K562 (cell line): ENCODE measurements around the gene CFAP97D1. TPM values are rescaled to one million over a fixed set of nuclear protein-coding genes. Genes with fewer than 3 reads are reported as not detected.

Source experiments
- ATAC-seq: fragments of 200-7000 bp; cut with Tn5 transposase; 3 replicates; pipeline ENCODE4 v1.9.1; 2020; ENCODE audit warnings: moderate library complexity
- BruUV-seq: library from RNA; stranded (reverse); fragments of 400-500 nt; replicated peaks from 2 replicates; lab custom pipeline; 2021; lab: Mats Ljungman, UMichigan
- CTCF ChIA-PET: fragments of 300-600 bp; formaldehyde crosslinking; extraction: SDS; loops from one replicate; lab custom pipeline; 2021; ENCODE audit warnings: low intra/inter-chr PET ratio; lab: Yijun Ruan, JAX
- POLR2A ChIA-PET: fragments of 300-600, 350-650 bp; sonication (Branson Sonifier 250); formaldehyde crosslinking; extraction: SDS; loops from one replicate; lab custom pipeline; 2021; ENCODE audit warnings: antibody characterized with exemption, inconsistent platforms; lab: Yijun Ruan, JAX
- DNase-seq, 4 experiments: peaks; one replicate each; pipeline versions ENCODE4 v3.0.0 to v3.0.0-alpha.2; 2011 to 2018; ENCODE audit warnings: low spot score in 3 of 4, mixed read lengths in 3 of 4; ENCODE audit errors: extremely low read depth in 1 of 4
- FAIRE-seq: peaks from 2 replicates; lab custom pipeline; 2011; peaks lifted over from hg19 to GRCh38; lab: Jason Lieb, UNC
- H2AFZ ChIP-seq: 2 replicates; pipeline ENCODE4 v1.6.0; 2011; ENCODE audit warnings: low read depth, low read length, control low read depth, inconsistent platforms
- H3K27ac ChIP-seq: fragments of 200-600 bp; 3 replicates; pipeline ENCODE4 v1.8.0; 2011; ENCODE audit warnings: low read depth, mild to moderate bottlenecking, control low read depth, inconsistent platforms, low read length, moderate library complexity, mixed read lengths; ENCODE audit errors: extremely low read depth
- H3K27me3 ChIP-seq, 2 experiments: fragments of 300-600 bp in 1 of 2; 2 replicates in 1 of 2; 3 replicates in 1 of 2; pipeline versions ENCODE4 v1.6.0 to v1.8.0; 2011; ENCODE audit warnings: inconsistent platforms in 2 of 2, low read length in 2 of 2, mild to moderate bottlenecking in 1 of 2, mixed read lengths in 1 of 2, moderate library complexity in 1 of 2; ENCODE audit not compliant: control insufficient read depth in 2 of 2, insufficient read depth in 2 of 2
- H3K36me3 ChIP-seq: fragments of 300-600 bp; 3 replicates; pipeline ENCODE4 v1.8.0; 2011; ENCODE audit warnings: mild to moderate bottlenecking, low read length, inconsistent platforms; ENCODE audit not compliant: control insufficient read depth, insufficient read depth
- H3K4me1 ChIP-seq, 2 experiments: fragments of 200-600 bp in 1 of 2; replicated peaks in 1 of 2; 2 replicates in 1 of 2; 3 replicates in 1 of 2; pipeline versions ENCODE4 v1.5.1 to v1.8.0; 2011; ENCODE audit warnings: inconsistent platforms in 2 of 2, low read length in 2 of 2, mild to moderate bottlenecking in 1 of 2, mixed read lengths in 1 of 2, moderate library complexity in 1 of 2; ENCODE audit not compliant: control insufficient read depth in 2 of 2, insufficient read depth in 2 of 2
- H3K4me2 ChIP-seq: 2 replicates; pipeline ENCODE4 v1.6.1; 2011; ENCODE audit warnings: low read length, control low read depth, inconsistent platforms, mixed read lengths; ENCODE audit not compliant: insufficient read depth
- H3K4me3 ChIP-seq: fragments of 200-600 bp; sonication (generic), shearing (Covaris generic); 2 replicates; pipeline ENCODE4 v1.5.1; 2016; ENCODE audit warnings: control low read depth, inconsistent platforms
- H3K79me2 ChIP-seq: fragments of 200-600 bp; 3 replicates; pipeline ENCODE4 v1.8.0; 2011; ENCODE audit warnings: low read length, inconsistent platforms; ENCODE audit not compliant: control insufficient read depth, insufficient read depth
- H3K9ac ChIP-seq, 2 experiments: 2 replicates each; pipeline versions ENCODE4 v1.6.0 to v1.6.1; 2011; ENCODE audit warnings: low read depth in 2 of 2, low read length in 2 of 2, control low read depth in 1 of 2, inconsistent platforms in 1 of 2, mild to moderate bottlenecking in 1 of 2, mixed read lengths in 1 of 2; ENCODE audit not compliant: insufficient read depth in 1 of 2
- H3K9me1 ChIP-seq: one replicate; pipeline ENCODE4 v1.6.0; 2011; ENCODE audit warnings: inconsistent platforms, mild to moderate bottlenecking, low read length, moderate library complexity; ENCODE audit not compliant: control insufficient read depth, insufficient read depth
- H3K9me3 ChIP-seq: replicated peaks from 2 replicates; pipeline ENCODE4 v1.5.1; 2011; ENCODE audit warnings: low read depth, low read length, inconsistent platforms; ENCODE audit not compliant: control insufficient read depth, insufficient read depth
- H4K20me1 ChIP-seq: replicated peaks from 2 replicates; pipeline ENCODE4 v1.6.1; 2011; ENCODE audit warnings: low read length, inconsistent platforms, mixed read lengths; ENCODE audit not compliant: control insufficient read depth, insufficient read depth
- ARHGAP35 ChIP-seq: fragments of 450-650 bp; IDR thresholded peaks from 2 replicates; pipeline ENCODE4 v1.6.1; 2018; ENCODE audit not compliant: partially characterized antibody
- CEBPB ChIP-seq: fragments of 450-650 bp; IDR thresholded peaks from 2 replicates; pipeline ENCODE4 v1.6.1; 2016; ENCODE audit warnings: missing genetic modification characterization, missing compliant biosample characterization
- COPS2 ChIP-seq: fragments of 450-650 bp; conservative IDR thresholded peaks from 2 replicates; pipeline ENCODE4 v1.6.1; 2016; ENCODE audit warnings: mild to moderate bottlenecking, moderate library complexity
- DPF2 ChIP-seq: fragments of 450-650 bp; IDR thresholded peaks from 2 replicates; pipeline ENCODE4 v1.6.1; 2016
- JUNB ChIP-seq: fragments of 450-650 bp; formaldehyde crosslinking; conservative IDR thresholded peaks from 2 replicates; pipeline ENCODE4 v1.4.0; 2020; ENCODE audit warnings: mild to moderate bottlenecking
- MAFF ChIP-seq: IDR thresholded peaks from 2 replicates; pipeline ENCODE4 v1.6.1; 2012; ENCODE audit warnings: low read length, improper control_type of control experiment
- NBN ChIP-seq: fragments of 450-650 bp; IDR thresholded peaks from 2 replicates; pipeline ENCODE4 v1.6.1; 2016; ENCODE audit warnings: low read depth, mild to moderate bottlenecking
- POLR2A ChIP-seq: fragments of 450-650 bp; conservative IDR thresholded peaks from 2 replicates; pipeline ENCODE4 v1.6.1; 2016
- RAD21 ChIP-seq, 2 experiments: fragments of 250-450 bp in 1 of 2; fragments of 450-650 bp in 1 of 2; sonication (Bioruptor Pico) in 1 of 2; formaldehyde crosslinking in 1 of 2; IDR thresholded peaks in 1 of 2; conservative IDR thresholded peaks in 1 of 2; 2 replicates each; pipeline versions ENCODE4 v1.4.0 to v1.8.0; 2020 to 2022; ENCODE audit warnings: mild to moderate bottlenecking in 2 of 2, moderate library complexity in 1 of 2
- RBM39 ChIP-seq: fragments of 200-400 bp; formaldehyde crosslinking; optimal IDR thresholded peaks from 2 replicates; pipeline ENCODE3; 2018; ENCODE audit warnings: low read depth, low read length
- SIN3B ChIP-seq: fragments of 450-650 bp; IDR thresholded peaks from 2 replicates; pipeline ENCODE4 v1.6.1; 2017; ENCODE audit warnings: low read depth, mild to moderate bottlenecking, moderate library complexity
- ZNF175 ChIP-seq: fragments of 200-800 bp; sonication (Bioruptor generic); IDR thresholded peaks from 2 replicates; pipeline ENCODE4 v1.6.1; 2016; ENCODE audit warnings: low read depth, mild to moderate bottlenecking, missing genetic modification characterization, missing compliant biosample characterization
- ZNF644 ChIP-seq: fragments of 200-800 bp; sonication (Bioruptor generic); IDR thresholded peaks from 2 replicates; pipeline ENCODE4 v1.6.1; 2016; ENCODE audit warnings: low read depth, missing genetic modification characterization, missing compliant biosample characterization
- WGBS: fragments of 100-300 bp; shearing (Covaris generic); methylation state at CpG from one replicate; pipeline ENCODE4 v1.1.6; 2016; ENCODE audit warnings: low coverage, mixed read lengths; ENCODE audit not compliant: insufficient coverage; ENCODE audit errors: missing lambda C conversion rate; 5-methylcytosine and 5-hydroxymethylcytosine counted together
- in situ Hi-C: fragments of 300-500 bp; cut with MboI; formaldehyde crosslinking; loops from 4 replicates; pipeline ENCODE4 v1.15.0; 2018; ENCODE audit warnings: inconsistent platforms, mixed read lengths
- intact Hi-C: fragments of 100-400 bp; cut with micrococcal nuclease; formaldehyde crosslinking; loops from 2 replicates; pipeline ENCODE4 v1.14.2; 2022
- polyA plus RNA-seq, 8 experiments: library from polyadenylated mRNA; depleted of rRNA in 4 of 8; stranded (reverse) in 5 of 8; unstranded in 3 of 8; fragments of >200 nt; fragmentation: Nextera tagmentation in 2 of 8; fragmentation: Illumina TruSeq in 1 of 8; extraction: Ambion mirVana in 2 of 8; extraction: Trizol in 1 of 8; gene quantifications; 2 replicates each; pipeline versions ENCODE4 v1.2.1 to v1.2.3, GENCODE V29; 2011 to 2014; ENCODE audit warnings: inconsistent platforms in 1 of 8, missing spikeins in 1 of 8
- total RNA-seq, 7 experiments: library from RNA; depleted of rRNA in 6 of 7; stranded (reverse); fragments of >200 nt in 6 of 7; fragmentation: Illumina TruSeq in 2 of 7; extraction: Trizol in 2 of 7; gene quantifications; 2 replicates each; pipeline versions ENCODE4 v1.2.1 to v1.2.3, GENCODE V29; 2011 to 2021; ENCODE audit warnings: low replicate concordance in 1 of 7
- TF ChIP-seq, protein P1 (sequence below): fragments of 250-450 bp; sonication (Bioruptor Pico); IDR thresholded peaks from 2 replicates; pipeline ENCODE4 v1.5.0; 2021; ENCODE audit warnings: mild to moderate bottlenecking, borderline replicate concordance

The CFAP97D1 gene
- total and polyA plus RNA-seq, 9 of the 15 experiments (the other 6 are each of a cell fraction or from before 2014, with no cell fraction given) = not detected

DNA sequence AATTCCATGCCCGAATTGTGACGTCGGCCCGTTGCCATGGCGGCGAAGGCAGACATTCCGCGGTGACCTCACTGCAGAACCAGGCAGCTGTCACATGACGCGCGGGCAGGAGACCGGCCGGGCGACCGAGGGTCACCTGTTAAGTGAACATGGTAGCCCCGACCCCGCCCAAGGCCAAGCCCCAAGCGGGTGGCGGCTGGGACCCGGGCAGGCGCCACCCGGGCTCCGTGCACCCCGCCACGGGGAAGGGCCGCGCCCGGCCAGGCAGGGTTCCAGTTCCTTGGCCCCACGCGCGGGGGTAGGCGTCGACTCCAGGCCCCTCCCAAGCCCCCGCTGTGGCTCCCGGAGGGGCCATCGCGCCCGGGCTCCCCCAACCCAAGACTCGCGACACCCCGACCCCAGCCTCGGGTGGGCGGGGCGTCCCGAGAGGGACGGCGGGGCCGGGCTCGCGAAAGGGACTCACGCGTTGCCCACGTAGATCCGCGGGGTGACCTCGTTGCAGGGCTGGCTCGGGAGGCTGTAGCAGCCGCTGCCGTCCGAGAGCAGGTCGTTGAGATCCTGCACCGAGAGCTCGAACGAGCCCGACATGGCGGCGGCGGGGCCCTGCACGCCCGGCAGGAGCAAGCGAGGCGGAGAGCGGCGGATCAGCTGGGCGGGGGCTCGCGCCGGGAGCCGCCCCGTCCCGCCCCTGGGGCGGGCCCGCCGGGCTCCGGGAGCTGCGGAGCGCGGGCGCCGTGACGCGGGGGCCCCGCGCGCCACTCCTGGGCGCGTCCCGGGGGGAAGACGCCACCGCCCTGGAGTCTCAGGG is 1.7 kb upstream of the CFAP97D1 start, which contains the start of gene DUSP3:
Gene DUSP3, minus strand, starts transcription at position 641 of the 808 bp plus-strand sequence. Its CDS starts 53 bp downstream, at position 588.
- peak within 1 kb of the TSS; percentile 73; the same call in 2 of the 3 replicates for H3K27ac ChIP-seq
- POLR2A ChIA-PET = interaction anchor here (0.7 to 0.9 kb wide), 3 partner anchors 9 to 68 kb away, joined by 3 to 4 read pairs (median 4); no protein-coding TSS in a partner anchor
- peak within 1 kb of the TSS; percentile 84 for H3K4me2 ChIP-seq
- FAIRE-seq (peak; percentile 66), DNase-seq (peak; percentile 80 to 95 (median 94)), ATAC-seq (peak; percentile 99)
- BruUV-seq = no TSS peak
- no peaks in the 10 kb centered on the region for H3K79me2 ChIP-seq
- H2AFZ ChIP-seq = peak within 1 kb of the TSS; percentile 96
- CTCF ChIA-PET = interaction anchor here (0.7 to 1.3 kb wide), 2 partner anchors 68 to 261 kb away, joined by 4 to 5 read pairs; no protein-coding TSS in a partner anchor
- whole genome bisulfite sequencing = 1% methylated on average over 34 of the region's 100 CpGs
- peak within 1 kb of the TSS; percentile 73 for H3K4me3 ChIP-seq
- H3K9me3 ChIP-seq = no peaks in the 10 kb centered on the region
- intact Hi-C loops = loop anchor here (2.0 kb wide), 1 partner anchor 68 kb away; the partner anchor contains the start of gene CD300LG
- no peaks in the 10 kb centered on the region for H4K20me1 ChIP-seq
- peaks cover 16% of the 10 kb centered on the region; the same call in 1 of the 3 replicates for H3K36me3 ChIP-seq
- peaks cover 3% of the 10 kb centered on the region for H3K9me1 ChIP-seq
- in situ Hi-C loops = no loop called here
- H3K9ac ChIP-seq = peak within 1 kb of the TSS; percentile 71 to 95; a peak in 3 of 4 replicates
- peaks cover 7 to 20% of the 10 kb centered on the region in 2 experiments; a peak in 4 of 5 replicates for H3K4me1 ChIP-seq
- H3K27me3 ChIP-seq = peaks cover 27 to 37% of the 10 kb centered on the region in 2 experiments
- TF ChIP-seq SIN3B (no peak; the same call in 1 of the 2 replicates), ZNF644 (tag) (no peak), CEBPB (tag) (no peak), MAFF (no peak), JUNB (no peak), ARHGAP35 (no peak), COPS2 (no peak), NBN (no peak), DPF2 (no peak), RAD21 (CRISPR knock-in tag; conservative IDR thresholded peaks at IDR 0.05 in 1 of 2, IDR thresholded peaks at IDR 0.05 in 1 of 2) (no peak), POLR2A (peak; percentile 80), ZNF175 (CRISPR knock-in tag) (no peak), RBM39 (no peak)
- TF ChIP-seq, protein P1, sequence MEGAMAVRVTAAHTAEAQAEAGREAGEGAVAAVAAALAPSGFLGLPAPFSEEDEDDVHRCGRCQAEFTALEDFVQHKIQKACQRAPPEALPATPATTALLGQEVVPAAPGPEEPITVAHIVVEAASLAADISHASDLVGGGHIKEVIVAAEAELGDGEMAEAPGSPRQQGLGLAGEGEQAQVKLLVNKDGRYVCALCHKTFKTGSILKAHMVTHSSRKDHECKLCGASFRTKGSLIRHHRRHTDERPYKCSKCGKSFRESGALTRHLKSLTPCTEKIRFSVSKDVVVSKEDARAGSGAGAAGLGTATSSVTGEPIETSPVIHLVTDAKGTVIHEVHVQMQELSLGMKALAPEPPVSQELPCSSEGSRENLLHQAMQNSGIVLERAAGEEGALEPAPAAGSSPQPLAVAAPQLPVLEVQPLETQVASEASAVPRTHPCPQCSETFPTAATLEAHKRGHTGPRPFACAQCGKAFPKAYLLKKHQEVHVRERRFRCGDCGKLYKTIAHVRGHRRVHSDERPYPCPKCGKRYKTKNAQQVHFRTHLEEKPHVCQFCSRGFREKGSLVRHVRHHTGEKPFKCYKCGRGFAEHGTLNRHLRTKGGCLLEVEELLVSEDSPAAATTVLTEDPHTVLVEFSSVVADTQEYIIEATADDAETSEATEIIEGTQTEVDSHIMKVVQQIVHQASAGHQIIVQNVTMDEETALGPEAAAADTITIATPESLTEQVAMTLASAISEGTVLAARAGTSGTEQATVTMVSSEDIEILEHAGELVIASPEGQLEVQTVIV (CRISPR knock-in tag) = no peak
